ENCODE data around the gene CBX4.

Gene CBX4

DNA sequence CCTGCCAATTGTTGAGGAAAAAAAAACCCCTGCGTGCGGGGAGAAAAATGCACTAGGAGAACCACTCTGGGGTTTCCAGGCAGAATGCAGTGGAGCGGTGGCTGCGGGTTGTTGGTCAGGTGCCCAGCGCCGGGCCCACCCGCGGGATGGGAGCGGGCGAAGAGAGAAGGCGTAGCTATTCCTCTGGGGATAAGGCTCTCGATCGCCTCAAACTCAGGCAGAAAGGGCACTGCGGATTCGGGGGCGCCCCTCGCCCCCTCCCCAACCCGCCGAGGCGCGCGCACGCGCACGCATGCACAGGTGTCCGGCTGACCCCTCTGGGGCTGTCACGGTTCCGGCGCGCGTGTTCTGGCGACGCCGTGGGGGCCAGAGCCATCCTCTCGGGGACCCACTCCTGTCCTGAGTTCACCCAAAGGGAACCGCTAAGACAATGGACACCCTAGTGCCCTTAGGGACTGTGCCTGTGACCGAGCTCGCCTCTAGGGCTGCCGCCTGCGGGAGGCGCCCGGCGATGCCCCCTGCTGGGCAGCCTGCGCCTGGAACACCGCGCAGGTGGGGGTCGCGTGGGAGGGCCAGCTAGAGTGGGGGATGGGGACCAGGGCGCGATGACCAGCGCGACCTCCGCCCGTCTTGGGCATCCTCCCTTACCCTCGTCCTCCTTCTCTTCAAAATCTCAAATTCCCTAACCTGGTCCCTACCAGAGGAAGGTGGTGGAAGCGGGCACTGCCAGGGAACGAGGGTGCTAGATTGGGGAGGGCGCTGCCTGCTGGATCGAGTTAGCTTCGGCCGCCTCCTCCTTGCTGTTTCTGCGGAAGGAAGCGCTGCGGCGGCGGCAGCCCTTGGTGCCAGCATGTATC is 28.0 kb downstream of the CBX4 start:
- peak; percentile 43 for DNase-seq

GRCh38 chr17:79810130-79811010 is 28.9 kb downstream of the CBX4 start:
- DNase-seq, result peak; percentile 67

GRCh38 chr17:79809530-79810129 is 29.6 kb downstream of the CBX4 start:
- DNase-seq, result no peak

- DNase-seq, result no peak
Observed at GRCh38 chr17:79808763-79809529, 30.3 kb downstream of the CBX4 start.

GRCh38 chr17:79806863-79807720 is 32.1 kb downstream of the CBX4 start:
- no peak for DNase-seq

- DNase-seq, result no peak
Observed at GRCh38 chr17:79806446-79806760, 32.8 kb downstream of the CBX4 start.

DNA sequence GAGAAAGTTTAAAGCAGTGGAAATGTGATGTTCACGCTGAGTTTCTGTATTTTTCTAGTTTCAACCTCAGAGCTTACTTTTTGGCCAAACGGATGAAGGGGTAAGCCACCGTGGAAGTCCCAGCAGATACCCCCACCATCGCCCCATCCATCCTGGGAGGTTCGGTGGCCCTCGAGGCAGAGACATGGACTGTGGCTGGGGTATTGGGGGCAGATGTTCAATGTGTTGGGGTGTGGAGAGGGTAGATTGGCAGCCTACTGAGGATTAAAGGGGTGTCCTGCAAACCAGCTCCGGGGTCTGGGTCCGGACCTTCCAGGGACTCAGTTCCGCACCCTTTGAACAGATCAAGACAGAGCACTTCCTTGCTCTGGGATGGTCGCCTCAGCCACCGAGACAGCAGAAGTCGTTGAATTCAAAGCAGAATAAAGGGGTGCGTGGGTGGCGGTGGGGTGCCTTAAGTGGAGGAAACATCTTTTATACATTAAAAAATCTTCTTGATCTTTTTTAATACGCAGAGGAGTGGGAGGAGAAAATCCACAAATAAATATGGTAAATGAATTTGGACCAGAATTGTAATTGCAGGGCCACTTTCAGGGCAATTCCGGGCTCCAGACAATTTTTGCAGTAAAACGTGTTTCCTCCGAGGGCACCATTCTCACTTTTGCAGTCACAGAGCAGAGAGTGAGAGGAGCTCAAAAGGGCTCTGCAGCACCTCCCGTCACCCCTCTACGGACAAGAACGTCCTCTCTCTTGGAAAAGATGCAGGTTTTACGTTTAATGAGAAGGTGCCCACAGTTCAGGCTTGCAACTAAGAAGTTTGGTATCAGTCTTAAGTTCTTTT is 34.2 kb downstream of the CBX4 start:
- DNase-seq, result no peak

DNA sequence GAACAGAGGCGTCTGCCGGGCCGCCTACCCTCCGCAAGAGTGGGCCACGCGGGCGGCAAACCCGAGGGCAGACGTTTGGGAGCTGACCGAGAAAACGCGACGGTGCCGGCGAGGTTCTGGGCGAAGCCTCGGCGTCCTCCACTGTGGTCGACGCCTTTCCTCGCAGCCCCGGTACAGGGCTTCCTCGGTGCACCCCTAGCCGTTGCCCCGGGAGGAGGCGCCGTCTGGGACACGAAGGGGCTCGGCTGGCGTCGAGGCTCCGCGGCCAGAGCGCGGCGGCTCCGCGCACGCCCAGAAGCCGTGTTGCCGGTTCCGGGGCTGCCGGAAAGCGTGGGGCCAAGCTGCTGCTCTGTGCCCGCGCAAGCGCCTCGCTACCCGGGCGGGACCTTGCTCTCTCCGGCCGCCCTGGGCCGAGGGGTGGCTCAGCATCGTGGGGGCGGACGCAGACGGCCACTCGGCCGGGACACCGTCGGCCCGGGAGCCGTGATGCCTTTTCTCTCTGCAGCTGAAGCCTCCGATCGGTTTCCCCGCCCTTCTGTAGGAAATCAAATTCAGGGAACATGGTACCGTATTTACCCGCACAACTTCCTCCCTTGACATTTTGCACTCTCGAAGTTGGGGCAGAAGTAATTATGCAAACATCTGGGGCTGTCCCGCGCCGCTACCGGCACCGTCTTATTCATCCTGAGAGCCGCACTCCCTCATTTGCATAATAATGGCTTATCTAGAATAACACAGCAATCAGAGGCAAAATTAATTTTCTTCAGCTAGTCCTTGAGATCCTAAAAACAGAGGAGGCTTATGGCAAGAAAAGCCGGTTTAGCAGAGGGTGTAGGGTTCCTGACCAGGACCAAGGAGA is 35.0 kb downstream of the CBX4 start:
- DNase-seq, result no peak

DNA sequence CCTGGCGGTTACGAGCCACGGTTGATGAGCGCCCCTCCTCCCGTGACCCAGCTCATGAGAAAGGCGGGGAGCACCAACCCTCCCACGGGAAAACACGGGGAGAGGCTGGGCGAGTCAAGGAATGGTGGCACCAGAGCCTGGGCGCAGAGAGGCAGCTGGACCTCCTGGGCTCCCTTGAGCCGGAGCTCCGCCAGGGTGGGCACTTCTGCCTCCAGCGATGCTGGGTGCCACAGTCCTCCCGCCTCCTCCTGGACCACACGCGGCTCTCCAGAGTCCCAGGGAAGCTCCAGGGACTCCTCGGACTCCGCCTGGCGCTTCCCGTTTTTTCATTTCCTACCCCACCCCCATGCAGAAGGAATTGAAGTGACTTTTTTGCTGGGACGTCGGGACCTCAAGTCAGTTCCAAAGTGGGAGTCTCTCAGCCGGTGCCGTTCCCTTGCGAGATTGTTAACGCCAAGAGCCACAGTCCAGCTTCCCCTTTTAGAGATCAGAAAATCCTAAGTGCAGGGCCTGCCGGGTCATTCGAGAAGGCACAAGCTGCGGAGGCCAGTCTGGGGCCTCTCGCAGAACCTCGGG is 35.7 kb downstream of the CBX4 start:
- DNase-seq, result no peak

DNA sequence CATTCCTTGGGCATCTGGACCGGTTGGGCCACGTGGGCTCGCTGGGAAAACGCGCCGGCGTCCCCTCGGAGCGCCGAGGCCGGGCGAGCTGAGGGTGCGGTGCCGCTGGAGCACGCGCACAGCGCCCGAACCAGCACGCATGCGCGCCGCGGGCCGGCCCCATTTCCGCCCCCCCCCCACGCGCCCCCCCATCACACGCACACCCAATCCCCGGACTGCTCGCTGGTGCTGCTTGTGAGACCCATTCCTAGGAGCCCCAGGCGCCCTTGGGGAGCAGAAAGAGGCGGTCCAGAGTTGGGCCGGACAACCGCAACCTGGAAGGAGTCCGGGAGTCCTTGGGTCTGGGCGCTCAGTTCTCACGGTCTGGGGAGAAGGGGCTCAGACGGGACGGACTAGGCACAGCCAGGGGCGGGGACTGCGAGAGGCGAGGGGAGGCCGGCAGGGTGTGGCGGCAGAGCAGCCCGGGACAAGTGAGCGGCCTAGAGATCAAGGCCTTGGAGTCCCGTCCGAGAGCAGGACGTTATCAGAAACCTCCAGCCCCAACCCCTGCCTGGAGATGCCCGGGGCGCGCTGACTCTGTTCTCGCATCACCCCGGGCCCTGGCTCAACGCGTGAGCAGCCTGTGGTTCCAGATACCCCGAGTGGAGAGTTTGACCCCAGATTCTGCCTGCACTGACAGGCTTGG is 36.4 kb downstream of the CBX4 start:
- no peak for DNase-seq

GRCh38 chr17:79802039-79802735 is 37.1 kb downstream of the CBX4 start:
- DNase-seq, result no peak

DNA sequence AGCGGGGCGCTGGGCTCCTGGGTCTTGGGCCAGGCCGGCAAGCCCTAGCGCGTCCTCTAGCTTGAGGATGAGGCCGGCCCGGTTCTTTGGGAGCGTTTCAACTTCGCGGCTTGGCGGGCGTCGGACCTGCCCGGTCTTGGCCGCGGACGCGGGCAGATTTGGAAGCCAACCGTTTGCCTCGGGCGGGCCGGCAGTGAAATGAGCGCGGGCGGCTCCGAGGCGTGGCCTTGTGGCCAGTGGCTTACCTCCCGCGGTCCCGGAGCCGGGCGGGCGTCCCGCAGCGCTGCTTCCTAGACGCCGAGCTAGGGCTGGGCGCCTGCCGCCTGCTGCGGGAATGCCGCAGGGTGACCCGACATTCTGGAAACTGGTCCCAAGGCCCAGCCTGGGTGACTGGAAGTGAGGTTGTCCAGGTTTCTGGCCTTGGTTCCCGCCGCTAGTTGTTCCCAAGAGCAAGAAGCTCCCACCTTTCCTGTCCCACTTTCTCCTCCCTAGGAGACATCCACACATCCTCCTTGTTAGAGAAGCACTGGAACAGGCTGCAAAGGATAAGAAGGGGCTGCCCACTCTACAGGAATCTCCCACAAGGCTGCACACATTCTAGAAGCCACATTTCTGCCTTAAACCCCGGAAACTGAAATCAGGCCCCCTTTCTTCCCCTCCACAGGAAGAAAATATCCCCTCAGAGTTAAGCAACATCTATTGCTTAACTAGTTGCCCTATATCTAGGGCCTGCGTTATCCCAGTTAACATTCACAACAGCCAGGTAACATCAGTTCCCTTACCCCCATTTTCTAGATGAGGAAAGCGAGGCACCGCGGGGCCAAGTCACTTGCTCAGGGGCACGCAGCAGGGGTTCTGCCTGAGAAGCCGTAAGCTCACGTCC is 37.8 kb downstream of the CBX4 start:
- no peak for DNase-seq

DNA sequence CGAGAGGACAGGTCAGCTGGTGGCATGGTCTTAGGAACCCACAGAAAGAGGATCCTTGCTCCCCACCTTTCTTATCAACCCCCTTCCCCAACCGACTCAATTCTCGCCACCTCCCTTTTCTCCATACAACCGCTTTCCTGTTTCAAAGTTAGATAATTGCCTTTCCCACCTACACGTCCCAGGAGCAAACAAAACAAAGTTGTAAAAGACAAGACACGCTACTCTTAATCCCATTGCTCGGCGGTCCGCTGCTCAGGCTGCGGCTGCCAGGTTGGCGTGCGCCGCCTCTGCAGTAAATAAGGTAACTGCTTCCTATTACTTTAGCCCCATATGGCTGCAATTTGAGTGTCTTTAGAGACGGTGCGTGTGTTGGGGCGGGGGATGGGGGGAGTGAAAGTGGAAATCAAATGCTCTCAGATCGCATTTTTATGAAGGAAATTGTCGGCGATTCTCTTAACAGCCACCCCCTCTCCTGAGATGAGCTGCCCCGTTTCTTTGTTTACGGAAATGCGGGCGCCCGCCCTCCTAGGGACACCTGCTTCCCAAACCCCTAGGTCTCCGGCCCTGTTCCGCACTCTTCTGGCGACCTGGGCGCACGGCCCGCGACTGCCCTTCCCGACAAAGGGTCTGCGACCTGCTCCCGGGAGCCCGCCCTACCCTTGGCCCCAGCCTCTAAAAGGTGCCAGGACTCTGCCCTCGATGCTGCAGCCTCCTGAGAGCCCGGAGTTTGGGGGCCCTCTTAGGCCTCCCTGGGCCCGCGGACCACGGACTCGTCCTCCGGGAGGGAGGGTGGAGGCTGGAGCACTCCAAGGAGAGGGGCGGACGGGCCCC is 38.7 kb downstream of the CBX4 start:
- DNase-seq, result no peak

DNA sequence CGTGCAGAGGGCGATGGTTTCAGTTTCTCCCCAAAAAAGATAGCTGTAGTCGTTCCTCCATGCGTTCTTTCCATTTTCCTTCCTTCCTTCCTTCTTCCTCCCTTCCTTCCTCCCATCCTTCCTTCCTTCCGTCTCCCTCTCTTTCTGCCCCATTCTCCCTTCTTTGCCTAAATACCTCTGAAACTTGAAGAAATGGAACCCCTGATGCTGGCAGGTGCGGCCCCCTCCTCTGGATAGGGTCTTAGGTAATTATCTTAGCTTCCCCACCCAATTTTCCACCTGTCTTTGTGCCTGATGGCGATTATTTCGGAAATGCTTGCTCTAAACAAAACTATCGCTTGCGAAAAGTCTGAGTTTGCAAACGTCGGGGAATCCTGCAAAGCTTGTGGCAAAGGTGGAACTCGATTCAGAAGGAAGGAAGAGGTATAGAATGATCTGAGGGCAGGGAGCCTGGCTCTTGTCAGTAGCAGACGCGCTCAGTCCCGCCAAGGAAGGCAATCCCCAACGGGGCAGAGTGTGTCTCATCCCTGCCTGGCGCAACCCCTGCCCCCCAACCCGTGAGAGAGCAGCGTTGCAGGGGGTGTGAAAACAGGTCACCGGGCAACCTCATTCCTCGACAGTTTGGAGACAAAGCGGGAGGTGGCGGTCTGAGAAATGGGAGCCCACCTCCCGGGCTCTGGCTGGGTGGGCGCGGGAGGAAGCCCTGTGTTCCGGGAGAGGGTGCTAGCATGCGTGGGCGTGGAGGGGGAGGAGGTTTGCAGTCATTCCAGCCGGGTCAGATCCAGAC is 39.5 kb downstream of the CBX4 start:
- no peak for DNase-seq

- no peak for DNase-seq
Observed at GRCh38 chr17:79799174-79799537, 40.1 kb downstream of the CBX4 start.

Data from NCI-H2107 (cell line).